GM12878 (cell line): ENCODE data around the gene ERC2. TPM values are rescaled to one million over a fixed set of nuclear protein-coding genes. Genes with fewer than 3 reads are reported as not detected.

ENCODE experiments used
- ATAC-seq: fragments of 200-7000 bp; cut with Tn5 transposase; 3 replicates; pipeline ENCODE4 v1.9.1; 2020; ENCODE audit warnings: mild to moderate bottlenecking, moderate library complexity
- BruUV-seq: library from RNA; stranded (reverse); fragments of 400-500 nt; replicated peaks from 2 replicates; lab custom pipeline; 2021; lab: Mats Ljungman, UMichigan
- CTCF ChIA-PET: fragments of 300-600 bp; sonication (Branson Sonifier 250); formaldehyde crosslinking; extraction: SDS; loops from one replicate; lab custom pipeline; 2021; ENCODE audit warnings: inconsistent platforms; lab: Yijun Ruan, JAX
- POLR2A ChIA-PET: fragments of 350-600 bp; formaldehyde crosslinking; extraction: SDS; loops from one replicate; lab custom pipeline; 2021; ENCODE audit warnings: inconsistent platforms; lab: Charles Lee
- RAD21 ChIA-PET: fragments of 300-600 bp; sonication (Branson Sonifier 250); formaldehyde crosslinking; loops from one replicate; lab custom pipeline; 2023; ENCODE audit warnings: antibody characterized with exemption; ENCODE audit not compliant: unreplicated experiment; lab: Charles Lee
- SMC1A ChIA-PET: fragments of 300-600 bp; sonication (Branson Sonifier 250); formaldehyde crosslinking; loops from one replicate; lab custom pipeline; 2023; ENCODE audit not compliant: unreplicated experiment, uncharacterized antibody; lab: Charles Lee
- DNase-seq: peaks from one replicate; pipeline ENCODE4 v3.0.0-alpha.2; 2011; ENCODE audit warnings: low read depth, low spot score
- FAIRE-seq: peaks from 3 replicates; lab custom pipeline; 2011; peaks lifted over from hg19 to GRCh38; lab: Jason Lieb, UNC
- H2AFZ ChIP-seq: 2 replicates; pipeline ENCODE4 v1.6.0; 2011; ENCODE audit warnings: low read depth, low read length, control low read depth; ENCODE audit not compliant: control insufficient read depth
- H3K27ac ChIP-seq: 2 replicates; pipeline ENCODE4 v1.5.1; 2011; ENCODE audit warnings: control low read depth; ENCODE audit not compliant: control insufficient read depth, insufficient read depth
- H3K27me3 ChIP-seq, 2 experiments: replicated peaks in 1 of 2; 2 replicates each; pipeline versions ENCODE4 v1.6.0 to v1.6.1; 2011; ENCODE audit warnings: low read length in 1 of 2; ENCODE audit not compliant: control insufficient read depth in 2 of 2, insufficient read depth in 2 of 2
- H3K36me3 ChIP-seq, 2 experiments: 2 replicates each; pipeline ENCODE4 v1.5.1; 2011; ENCODE audit warnings: low read length in 1 of 2; ENCODE audit not compliant: control insufficient read depth in 2 of 2, insufficient read depth in 2 of 2
- H3K4me1 ChIP-seq: 2 replicates; pipeline ENCODE4 v1.6.1; 2011; ENCODE audit warnings: mild to moderate bottlenecking, low read length, moderate library complexity, mixed read lengths; ENCODE audit not compliant: control insufficient read depth, insufficient read depth
- H3K4me2 ChIP-seq: 2 replicates; pipeline ENCODE4 v1.6.0; 2011; ENCODE audit warnings: control low read depth; ENCODE audit not compliant: control insufficient read depth, insufficient read depth
- H3K4me3 ChIP-seq: fragments of 200-600 bp; sonication (generic); 2 replicates; pipeline ENCODE4 v1.5.1; 2016
- H3K79me2 ChIP-seq: 2 replicates; pipeline ENCODE4 v1.6.0; 2011; ENCODE audit warnings: low read length; ENCODE audit not compliant: control insufficient read depth, insufficient read depth
- H3K9ac ChIP-seq: 2 replicates; pipeline ENCODE4 v1.8.0; 2011; ENCODE audit warnings: low read length, control low read depth, mixed read lengths; ENCODE audit not compliant: control insufficient read depth, insufficient read depth
- H3K9me3 ChIP-seq: replicated peaks from 3 replicates; pipeline ENCODE4 v1.5.1; 2011; ENCODE audit warnings: mild to moderate bottlenecking, low read length; ENCODE audit not compliant: control insufficient read depth, insufficient read depth
- H4K20me1 ChIP-seq: 2 replicates; pipeline ENCODE4 v1.6.0; 2011; ENCODE audit not compliant: control insufficient read depth, insufficient read depth
- CHD4 ChIP-seq: fragments of 200-600 bp; sonication (generic); IDR thresholded peaks from 2 replicates; pipeline ENCODE4 v1.6.1; 2016; ENCODE audit warnings: mild to moderate bottlenecking
- NR2C1 ChIP-seq: fragments of 450-650 bp; IDR thresholded peaks from 2 replicates; pipeline ENCODE4 v1.6.1; 2017; ENCODE audit warnings: antibody characterized with exemption, mild to moderate bottlenecking, moderate library complexity
- SMARCA5 ChIP-seq: fragments of 450-650 bp; IDR thresholded peaks from 2 replicates; pipeline ENCODE4 v1.6.1; 2017; ENCODE audit warnings: mild to moderate bottlenecking
- ZNF24 ChIP-seq: fragments of 450-650 bp; IDR thresholded peaks from 2 replicates; pipeline ENCODE4 v1.6.1; 2017; ENCODE audit warnings: antibody characterized with exemption, mild to moderate bottlenecking
- WGBS: methylation state at CpG from one replicate; pipeline ENCODE4 v1.1.6; 2016; ENCODE audit warnings: low lambda C conversion rate; ENCODE audit not compliant: insufficient replicate concordance, insufficient coverage; ENCODE audit errors: missing lambda C conversion rate; 5-methylcytosine and 5-hydroxymethylcytosine counted together
- in situ Hi-C: fragments of 300-500 bp; cut with MboI; formaldehyde crosslinking; loops from 9 replicates; pipeline ENCODE4 v1.14.3; 2018; ENCODE audit warnings: mixed read lengths
- intact Hi-C: fragments of 100-400 bp; cut with micrococcal nuclease; formaldehyde crosslinking; loops from one replicate; pipeline ENCODE4 v1.14.2; 2022; ENCODE audit not compliant: unreplicated experiment
- polyA plus RNA-seq, 11 experiments: library from polyadenylated mRNA; depleted of rRNA in 4 of 11; unstranded in 6 of 11; stranded (reverse) in 5 of 11; fragments of >200 nt; fragmentation: Nextera tagmentation in 4 of 11; fragmentation: Illumina TruSeq in 1 of 11; extraction: Ambion mirVana in 4 of 11; extraction: Trizol in 1 of 11; gene quantifications; 1 replicate in 1 of 11; 2 replicates in 10 of 11; pipeline versions ENCODE4 v1.2.1 to v1.2.3, GENCODE V29; 2011 to 2016; ENCODE audit warnings: inconsistent platforms in 2 of 11, missing spikeins in 2 of 11, low read depth in 1 of 11
- total RNA-seq, 4 experiments: library from RNA; depleted of rRNA in 3 of 4; stranded (reverse); fragments of >200 nt in 3 of 4; fragmentation: Illumina TruSeq in 1 of 4; extraction: Trizol in 1 of 4; gene quantifications; 2 replicates each; pipeline versions ENCODE4 v1.2.1 to v1.2.3, GENCODE V29; 2013 to 2021
- TF ChIP-seq, protein P1 (sequence below): fragments of 450-650 bp; IDR thresholded peaks from 2 replicates; pipeline ENCODE4 v1.6.1; 2017; ENCODE audit warnings: low read depth, mild to moderate bottlenecking, moderate library complexity

The ERC2 gene
- total and polyA plus RNA-seq, 10 of the 15 experiments (the other 5 are each of a cell fraction or from before 2014, with no cell fraction given): 0.06 to 1.4 (median 0.12) TPM; not detected in 3

DNA sequence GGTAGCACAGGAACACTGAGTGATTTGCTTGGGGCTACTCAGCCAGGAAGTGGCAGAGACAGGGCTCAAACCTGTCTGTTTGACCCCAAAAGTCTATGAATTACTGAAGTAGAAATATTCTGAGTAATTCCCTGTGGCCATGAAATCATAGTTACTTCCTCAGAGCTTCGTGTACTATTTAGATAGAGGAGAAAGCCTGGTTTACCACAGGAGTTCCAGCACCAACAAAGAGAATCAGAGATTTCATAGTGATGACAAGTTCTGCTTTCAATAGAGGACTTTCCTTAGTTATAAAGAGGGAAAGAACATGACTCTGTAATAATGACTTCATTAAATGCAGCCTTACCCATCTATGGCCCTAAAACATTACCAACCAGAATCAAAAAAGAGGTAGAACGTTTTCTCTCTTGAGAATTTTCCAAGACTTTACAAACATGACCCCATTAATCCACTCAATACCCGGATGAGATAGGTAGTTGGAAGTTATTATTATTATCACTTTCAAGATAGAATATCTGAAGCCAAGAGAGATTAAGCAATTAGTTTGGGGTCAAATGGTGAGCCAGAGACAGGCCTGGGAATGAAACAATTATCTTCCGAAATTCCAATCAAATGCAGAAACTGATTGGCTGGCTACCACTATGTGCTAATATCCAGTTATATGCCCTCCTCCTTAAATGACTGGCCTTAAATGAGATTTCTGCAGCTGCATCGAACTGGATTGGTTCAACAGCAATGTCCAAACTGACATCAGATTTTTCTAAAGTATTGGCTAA, 967.5 kb downstream of the ERC2 start:
- ATAC-seq: peak; percentile 42; the same call in 2 of the 3 replicates
- no peak overlapping the region for H2AFZ ChIP-seq
- no peak for DNase-seq
- POLR2A ChIA-PET: no interaction called here
- no peaks in the 10 kb centered on the region for H3K36me3 ChIP-seq
- no peaks in the 10 kb centered on the region for H3K4me1 ChIP-seq
- no peaks in the 10 kb centered on the region for H3K27me3 ChIP-seq
- no peak overlapping the region for H3K9ac ChIP-seq
- CTCF ChIA-PET: interaction anchor here (1.0 to 1.2 kb wide), 2 partner anchors 16 to 220 kb away, joined by 3 to 5 read pairs; no protein-coding TSS in a partner anchor
- no peak overlapping the region for H3K4me3 ChIP-seq
- no peak for FAIRE-seq
- H3K27ac ChIP-seq: no peak overlapping the region
- 0 out of 2 replicates have a peak, but pooled peaks have one; percentile 37 for TF ChIP-seq ZNF24
- TF ChIP-seq SMARCA5: no peak
- TF ChIP-seq NR2C1: no peak
- TF ChIP-seq CHD4: no peak
- TF ChIP-seq, protein P1, sequence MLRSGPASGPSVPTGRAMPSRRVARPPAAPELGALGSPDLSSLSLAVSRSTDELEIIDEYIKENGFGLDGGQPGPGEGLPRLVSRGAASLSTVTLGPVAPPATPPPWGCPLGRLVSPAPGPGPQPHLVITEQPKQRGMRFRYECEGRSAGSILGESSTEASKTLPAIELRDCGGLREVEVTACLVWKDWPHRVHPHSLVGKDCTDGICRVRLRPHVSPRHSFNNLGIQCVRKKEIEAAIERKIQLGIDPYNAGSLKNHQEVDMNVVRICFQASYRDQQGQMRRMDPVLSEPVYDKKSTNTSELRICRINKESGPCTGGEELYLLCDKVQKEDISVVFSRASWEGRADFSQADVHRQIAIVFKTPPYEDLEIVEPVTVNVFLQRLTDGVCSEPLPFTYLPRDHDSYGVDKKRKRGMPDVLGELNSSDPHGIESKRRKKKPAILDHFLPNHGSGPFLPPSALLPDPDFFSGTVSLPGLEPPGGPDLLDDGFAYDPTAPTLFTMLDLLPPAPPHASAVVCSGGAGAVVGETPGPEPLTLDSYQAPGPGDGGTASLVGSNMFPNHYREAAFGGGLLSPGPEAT: no peak
- in situ Hi-C loops (no loop called here), intact Hi-C loops (no loop called here)
- 34% methylated on average over 5 of the region's 5 CpGs for WGBS
- SMC1A ChIA-PET: interaction anchor here (0.8 to 1.4 kb wide), 2 partner anchors 13 to 74 kb away, joined by 3 read pairs; partner anchors contain the start of gene WNT5A
- H4K20me1 ChIP-seq: no peaks in the 10 kb centered on the region
- H3K79me2 ChIP-seq: no peaks in the 10 kb centered on the region
- no peak overlapping the region for H3K4me2 ChIP-seq
- no TSS peak for BruUV-seq
- RAD21 ChIA-PET: no interaction called here
- H3K9me3 ChIP-seq: no peaks in the 10 kb centered on the region
